ENCODE results near the gene CTBP2. TPM values are rescaled to one million over a fixed set of nuclear protein-coding genes. Genes with fewer than 3 reads are reported as not detected.

CTBP2 gene
- total RNA-seq, 1 donor: 74.3 TPM

GRCh38 chr10:125016123-125016522 lies 144.2 kb downstream of the CTBP2 start:
- TF ChIP-seq, protein P1, sequence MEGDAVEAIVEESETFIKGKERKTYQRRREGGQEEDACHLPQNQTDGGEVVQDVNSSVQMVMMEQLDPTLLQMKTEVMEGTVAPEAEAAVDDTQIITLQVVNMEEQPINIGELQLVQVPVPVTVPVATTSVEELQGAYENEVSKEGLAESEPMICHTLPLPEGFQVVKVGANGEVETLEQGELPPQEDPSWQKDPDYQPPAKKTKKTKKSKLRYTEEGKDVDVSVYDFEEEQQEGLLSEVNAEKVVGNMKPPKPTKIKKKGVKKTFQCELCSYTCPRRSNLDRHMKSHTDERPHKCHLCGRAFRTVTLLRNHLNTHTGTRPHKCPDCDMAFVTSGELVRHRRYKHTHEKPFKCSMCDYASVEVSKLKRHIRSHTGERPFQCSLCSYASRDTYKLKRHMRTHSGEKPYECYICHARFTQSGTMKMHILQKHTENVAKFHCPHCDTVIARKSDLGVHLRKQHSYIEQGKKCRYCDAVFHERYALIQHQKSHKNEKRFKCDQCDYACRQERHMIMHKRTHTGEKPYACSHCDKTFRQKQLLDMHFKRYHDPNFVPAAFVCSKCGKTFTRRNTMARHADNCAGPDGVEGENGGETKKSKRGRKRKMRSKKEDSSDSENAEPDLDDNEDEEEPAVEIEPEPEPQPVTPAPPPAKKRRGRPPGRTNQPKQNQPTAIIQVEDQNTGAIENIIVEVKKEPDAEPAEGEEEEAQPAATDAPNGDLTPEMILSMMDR (IDR thresholded peaks at IDR 0.05; ENCODE audit: insufficient read depth, low read depth, low read length): no peak
- no peak overlapping the region for H3K4me3 ChIP-seq (ENCODE audit: low read depth, low read length)
- no peak for DNase-seq (ENCODE audit: low read depth)

GRCh38 chr10:125015356-125015944 lies 144.9 kb downstream of the CTBP2 start:
- TF ChIP-seq, protein P1 (IDR thresholded peaks at IDR 0.05; ENCODE audit: insufficient read depth, low read depth, low read length): no peak
- no peak for DNase-seq (ENCODE audit: low read depth)
- no peak overlapping the region for H3K4me3 ChIP-seq (ENCODE audit: low read depth, low read length)

GRCh38 chr10:125014836-125015355 lies 145.5 kb downstream of the CTBP2 start:
- TF ChIP-seq, protein P1 (IDR thresholded peaks at IDR 0.05; ENCODE audit: insufficient read depth, low read depth, low read length): no peak
- DNase-seq (ENCODE audit: low read depth): no peak

DNA sequence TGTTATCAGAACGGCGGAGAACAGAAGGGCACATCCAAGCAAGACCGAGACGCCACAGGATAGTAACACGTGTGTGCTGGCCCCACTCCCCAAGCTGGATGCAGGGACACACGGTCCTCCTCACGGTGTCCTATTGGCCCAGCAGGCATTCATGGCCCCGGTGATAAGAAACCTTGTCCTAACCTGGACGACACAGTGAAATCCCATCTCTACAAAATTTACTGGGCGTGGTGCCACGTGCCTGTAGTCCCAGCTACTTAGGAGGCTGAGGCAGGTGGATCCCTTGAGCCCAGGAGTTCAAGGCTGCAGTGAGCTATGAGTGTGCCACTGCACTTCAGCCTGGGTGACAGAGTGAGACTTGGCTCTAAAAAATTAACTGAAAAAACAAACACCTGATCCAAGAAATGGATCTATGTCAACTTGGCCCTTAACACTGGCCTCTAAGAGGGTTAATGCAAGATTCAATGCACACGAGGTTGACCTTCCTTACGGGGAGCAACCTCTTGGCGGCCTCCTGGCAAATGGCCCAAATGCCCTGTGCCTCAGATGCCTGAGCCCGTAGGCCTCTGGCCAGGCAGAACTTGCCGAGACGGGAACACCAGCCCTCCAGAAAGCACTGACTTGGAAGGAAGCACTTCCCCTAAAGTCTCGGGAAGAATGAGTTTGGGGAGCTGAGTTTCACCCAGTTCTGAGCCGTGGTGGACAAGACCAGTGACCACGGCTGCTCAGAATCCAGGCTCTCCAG lies 146.1 kb downstream of the CTBP2 start:
- TF ChIP-seq, protein P1 (IDR thresholded peaks at IDR 0.05; ENCODE audit: insufficient read depth, low read depth, low read length): no peak
- DNase-seq (ENCODE audit: low read depth): no peak
- H3K4me3 ChIP-seq (ENCODE audit: low read depth, low read length): no peak overlapping the region

More at GRCh38 chr10:125014836-125015355, 145.5 kb downstream of the CTBP2 start:
- no peak overlapping the region for H3K4me3 ChIP-seq (ENCODE audit: low read depth, low read length)

- DNase-seq (ENCODE audit: low read depth): no peak
- TF ChIP-seq, protein P1 (IDR thresholded peaks at IDR 0.05; ENCODE audit: insufficient read depth, low read depth, low read length): no peak
- H3K4me3 ChIP-seq (ENCODE audit: low read depth, low read length): no peak overlapping the region
Measured at GRCh38 chr10:125013529-125013872, 146.9 kb downstream of the CTBP2 start.

DNA sequence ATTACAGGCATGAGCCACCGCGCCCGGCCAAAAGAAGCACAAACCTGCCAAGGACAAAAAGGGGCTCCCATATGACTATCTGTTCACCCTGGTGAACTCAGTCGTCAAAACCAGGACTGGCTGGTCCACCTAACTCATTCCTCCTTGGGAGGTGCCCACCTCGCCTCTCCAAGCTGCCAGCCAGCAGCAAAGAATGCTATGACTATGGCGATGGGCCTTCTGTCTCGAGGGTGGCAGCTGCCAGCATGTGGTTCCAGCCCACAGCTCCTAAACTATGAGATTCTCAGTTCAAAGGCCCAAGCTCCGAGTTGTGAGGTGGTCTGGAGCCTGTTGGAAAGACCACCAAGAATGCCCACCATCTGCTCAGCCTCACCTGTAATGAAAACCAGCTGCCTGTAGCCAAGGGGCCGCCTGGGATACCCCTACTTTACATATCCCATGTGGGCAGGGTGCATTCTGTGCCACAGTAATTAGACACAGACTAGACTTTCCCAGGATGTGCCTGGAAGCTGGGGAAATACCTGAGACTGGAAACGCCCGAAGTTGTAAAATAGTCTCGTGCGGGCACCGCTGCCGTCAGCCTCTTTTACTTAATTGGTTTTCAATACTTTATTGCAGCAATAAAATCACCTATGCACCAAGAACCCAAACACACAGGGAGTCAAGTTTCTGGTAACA lies 147.4 kb downstream of the CTBP2 start:
- no peak for DNase-seq (ENCODE audit: low read depth)
- TF ChIP-seq, protein P1 (IDR thresholded peaks at IDR 0.05; ENCODE audit: insufficient read depth, low read depth, low read length): no peak
- H3K4me3 ChIP-seq (ENCODE audit: low read depth, low read length): no peak overlapping the region
